ENCODE data around the gene CBX7. TPM values are rescaled to one million over a fixed set of nuclear protein-coding genes. Genes with fewer than 3 reads are reported as not detected.

Gene CBX7
- total RNA-seq, 1 donor from 2014 or later, result 8.3 TPM

GRCh38 chr22:39147335-39148025 is 5.0 kb downstream of the CBX7 start:
- DNase-seq, result no peak

DNA sequence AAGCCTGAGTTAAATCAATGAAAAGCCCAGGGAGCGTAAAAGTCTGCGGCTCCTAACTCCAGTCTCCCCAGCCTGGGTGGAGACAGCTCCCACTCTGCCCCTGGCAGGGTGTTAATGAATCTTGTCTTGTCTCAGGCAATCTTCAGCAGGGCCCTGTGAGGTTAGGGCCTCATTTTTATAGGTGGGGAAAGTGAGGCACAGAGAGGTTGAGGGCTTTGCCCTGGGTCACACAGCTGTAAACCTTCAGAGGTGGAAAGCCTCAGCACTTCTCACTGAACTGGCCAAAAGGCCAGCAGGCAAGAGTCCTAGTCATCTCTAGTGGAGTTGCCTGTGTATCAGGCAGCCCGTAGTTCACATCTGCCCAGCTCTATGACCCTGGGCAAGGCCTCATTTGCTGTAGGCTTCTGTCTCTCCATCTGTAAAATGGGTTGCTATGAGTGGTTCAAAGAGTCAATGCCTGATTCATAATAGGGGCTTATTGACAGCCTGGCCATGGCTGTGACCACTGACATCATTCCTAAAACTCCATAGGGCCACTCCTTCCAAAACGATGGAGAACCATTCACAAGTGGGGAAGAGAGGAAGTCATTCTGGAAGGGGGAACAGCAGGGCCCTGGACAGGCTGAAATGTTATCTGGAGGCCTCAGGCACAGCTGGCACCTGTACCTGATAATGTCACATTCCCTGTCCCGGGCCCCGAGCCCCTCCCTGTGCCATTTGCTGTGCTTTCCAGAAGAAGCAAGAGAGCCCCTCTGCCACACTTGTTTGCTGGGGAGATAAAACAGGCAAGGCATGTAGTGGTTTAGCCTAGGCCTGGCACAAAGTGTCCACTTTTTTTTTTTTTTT is 6.0 kb downstream of the CBX7 start:
- DNase-seq, result no peak

GRCh38 chr22:39144101-39144767 is 8.2 kb downstream of the CBX7 start:
- DNase-seq, result no peak

DNA sequence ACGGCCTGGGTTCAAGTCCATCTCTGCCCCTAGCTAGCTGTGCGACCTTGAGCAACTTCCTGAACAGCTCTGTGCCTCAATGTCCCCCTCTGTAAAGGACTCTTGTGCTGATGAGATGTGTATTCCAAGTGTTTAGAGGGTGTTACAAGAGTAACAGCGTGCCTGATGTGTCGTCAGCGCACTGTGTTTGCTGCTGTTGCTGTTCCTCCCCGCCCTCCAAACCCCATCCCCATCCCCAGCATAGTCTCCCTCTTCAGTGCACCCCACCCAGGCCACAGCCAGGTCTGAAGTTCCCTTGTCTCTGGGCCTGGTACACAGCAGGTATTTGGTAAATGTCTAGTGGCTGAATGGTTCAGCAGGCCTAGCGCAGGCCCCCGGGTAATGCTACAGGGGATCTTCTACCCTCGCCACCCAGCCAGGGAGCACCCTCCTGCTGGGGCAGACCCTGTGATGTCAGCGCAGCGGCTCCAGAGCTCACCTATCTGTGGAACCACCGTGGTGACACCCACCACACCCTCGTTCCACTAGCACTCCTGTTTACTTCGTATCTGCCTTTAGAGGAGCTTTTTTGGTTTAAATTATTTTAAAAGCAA is 10.3 kb downstream of the CBX7 start:
- DNase-seq, result no peak

DNA sequence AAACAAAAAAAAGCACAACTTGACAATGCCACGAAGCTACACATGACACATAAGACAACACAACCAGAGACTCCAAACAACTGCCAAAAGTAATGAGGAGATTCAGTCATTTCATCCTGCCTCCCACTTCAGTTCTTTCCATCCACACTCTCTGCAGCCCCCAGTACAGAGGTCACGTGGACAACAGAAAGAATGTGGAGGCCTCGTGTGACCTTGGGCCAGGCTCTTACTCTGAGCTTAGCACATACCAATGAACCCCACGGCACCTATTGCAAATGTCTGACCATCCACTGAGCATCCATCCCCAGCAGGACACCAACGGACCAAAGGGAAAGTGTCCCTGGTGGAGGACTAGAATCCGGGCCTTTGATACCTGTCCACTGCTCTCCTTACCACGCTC is 12.5 kb downstream of the CBX7 start:
- DNase-seq, result no peak

DNA sequence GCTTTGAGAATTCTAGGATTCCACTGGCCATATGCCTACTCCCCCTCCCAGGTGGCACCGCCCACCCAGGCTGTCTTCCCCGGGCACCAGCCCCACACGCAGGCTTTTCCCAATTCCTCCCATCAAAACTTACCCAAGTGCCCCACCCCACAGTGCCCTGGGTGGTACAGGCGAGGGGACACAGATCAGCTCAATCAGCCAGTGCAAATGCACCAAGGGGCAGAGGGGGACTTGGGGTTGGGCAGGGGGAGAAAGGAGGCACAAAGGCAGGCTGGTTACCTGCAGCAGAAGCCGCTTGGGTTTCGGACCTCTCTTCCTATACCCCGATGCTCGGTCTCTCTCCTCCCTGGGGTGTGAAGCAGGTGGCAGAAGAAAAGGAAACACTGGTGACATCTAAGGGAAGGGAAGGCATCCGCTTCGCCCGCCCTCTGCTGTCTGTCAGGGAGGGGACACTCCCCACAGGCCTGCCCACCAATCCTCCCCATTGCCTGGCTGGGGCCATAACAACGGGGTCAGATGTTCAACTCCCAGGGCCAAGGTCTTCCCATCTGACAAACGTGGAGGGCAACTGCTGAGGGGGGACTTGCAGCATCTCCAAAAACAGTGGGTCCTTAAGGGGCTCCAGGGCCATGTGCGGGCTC is 14.0 kb downstream of the CBX7 start:
- no peak for DNase-seq

DNA sequence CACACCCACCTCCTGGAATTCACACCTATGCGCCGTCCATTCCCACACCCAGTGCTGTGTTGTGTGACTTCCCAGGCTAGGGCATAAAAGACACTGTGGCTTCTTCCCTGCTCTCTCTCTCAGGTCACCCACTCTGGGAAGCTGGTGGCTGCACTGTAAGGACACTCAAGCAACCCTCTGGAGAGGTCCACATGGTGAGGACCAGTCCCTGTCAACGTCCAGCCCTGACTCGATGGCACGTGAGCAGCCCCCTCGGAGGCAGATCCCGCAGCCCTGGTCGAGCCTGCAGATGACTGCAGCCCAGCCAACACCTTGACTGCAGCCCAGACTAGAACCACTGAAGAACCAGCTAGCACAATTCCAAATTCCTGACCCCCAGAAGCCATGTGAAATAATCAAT is 16.2 kb downstream of the CBX7 start:
- DNase-seq, result no peak

GRCh38 chr22:39135092-39135896 is 17.2 kb downstream of the CBX7 start:
- DNase-seq, result peak; percentile 65

- no peak for DNase-seq
Measured at GRCh38 chr22:39134366-39135091, 18.0 kb downstream of the CBX7 start.

DNA sequence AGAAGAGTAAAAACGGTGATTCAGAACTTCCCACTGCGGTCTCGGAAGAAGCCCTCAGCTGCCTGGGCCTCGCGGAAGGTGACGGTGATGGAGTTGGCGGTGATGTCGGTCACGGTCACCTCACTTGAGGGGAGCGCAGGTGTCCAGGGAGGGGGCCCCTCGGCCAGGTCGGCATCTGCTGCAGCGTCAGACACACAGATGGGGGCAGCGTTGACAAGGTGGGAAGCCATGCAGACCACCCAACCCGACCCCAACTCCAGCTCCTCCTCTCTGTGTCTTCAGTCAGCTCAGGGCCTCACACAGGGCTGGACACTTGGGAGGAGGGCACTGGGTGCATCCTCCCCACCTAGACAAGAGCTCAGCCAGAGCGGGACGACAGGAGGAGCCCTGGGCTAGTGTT is 18.6 kb downstream of the CBX7 start:
- no peak for DNase-seq

DNA sequence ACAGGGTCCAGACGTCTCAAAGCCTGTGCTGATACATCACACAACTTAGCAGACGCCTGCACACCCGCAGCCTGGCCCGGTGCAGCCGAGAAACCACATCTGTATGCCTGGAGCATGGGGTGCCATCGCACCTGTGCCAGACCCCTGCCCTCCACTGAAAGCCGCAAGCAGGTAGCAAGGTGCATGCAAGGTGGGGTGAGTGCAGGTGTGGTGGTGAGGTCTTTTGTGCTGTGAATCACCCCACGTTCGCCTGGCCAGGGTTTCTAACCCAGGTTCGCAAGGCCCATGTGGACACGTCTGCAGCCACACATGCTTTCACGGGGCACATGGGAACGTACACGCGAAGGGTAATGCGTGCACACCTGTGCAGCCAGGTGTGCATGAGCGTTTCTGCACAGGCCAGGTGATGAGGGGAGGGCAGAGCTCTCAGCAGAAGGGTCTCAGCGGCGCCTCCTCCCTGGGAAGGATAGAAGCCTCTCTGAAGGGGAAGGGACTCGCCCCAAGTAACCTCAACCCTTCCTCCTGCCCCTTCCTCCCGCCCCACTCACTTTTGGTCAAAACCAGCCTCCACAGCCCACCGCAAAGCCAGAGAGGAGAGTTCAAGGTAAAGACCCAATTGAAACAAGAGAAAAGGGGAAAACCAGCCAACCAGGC is 19.5 kb downstream of the CBX7 start:
- DNase-seq, result no peak

DNA sequence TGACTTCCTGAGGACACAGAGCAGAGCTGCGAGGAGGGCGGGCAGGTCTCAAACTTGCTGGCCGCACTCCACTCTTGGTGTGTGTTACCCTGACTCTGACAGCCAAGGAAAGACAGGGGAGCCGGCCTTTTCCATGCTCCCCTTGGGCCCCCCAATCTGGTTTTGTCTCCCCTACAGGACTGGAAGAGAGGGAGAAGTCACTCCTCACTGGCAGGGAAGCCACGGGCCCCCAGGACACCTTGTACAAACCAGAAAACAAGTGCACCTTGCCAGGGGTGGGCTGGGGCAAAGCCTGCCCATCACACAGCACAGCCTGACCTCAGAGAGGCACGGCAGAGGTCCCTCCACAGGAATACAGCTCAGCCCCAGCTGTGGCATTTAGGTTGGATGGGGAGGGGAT is 20.2 kb downstream of the CBX7 start:
- DNase-seq, result no peak

- DNase-seq, result peak; percentile 41
Measured at GRCh38 chr22:39130892-39131855, 21.3 kb downstream of the CBX7 start.

- DNase-seq, result no peak
Measured at GRCh38 chr22:39130152-39130704, 22.3 kb downstream of the CBX7 start.

DNA sequence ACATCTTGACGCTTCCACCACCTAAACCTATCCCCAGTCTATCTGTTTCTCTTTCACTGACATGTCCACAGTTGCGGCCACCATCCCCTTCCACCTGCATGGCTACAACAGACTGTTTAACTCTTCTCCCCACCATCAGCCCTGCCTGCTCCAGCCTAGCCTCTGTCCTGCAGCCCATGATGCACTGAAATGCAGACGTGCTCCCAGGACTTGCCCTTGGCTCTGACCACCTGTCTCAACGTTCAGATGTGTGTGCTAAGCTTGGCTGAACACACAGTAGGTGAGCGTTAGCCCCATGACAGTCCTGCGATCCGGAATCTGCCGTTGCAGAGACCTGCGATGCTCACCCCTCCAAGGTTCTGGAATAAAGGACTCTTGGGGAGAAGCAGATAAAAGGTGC is 22.7 kb downstream of the CBX7 start:
- DNase-seq, result no peak

DNA sequence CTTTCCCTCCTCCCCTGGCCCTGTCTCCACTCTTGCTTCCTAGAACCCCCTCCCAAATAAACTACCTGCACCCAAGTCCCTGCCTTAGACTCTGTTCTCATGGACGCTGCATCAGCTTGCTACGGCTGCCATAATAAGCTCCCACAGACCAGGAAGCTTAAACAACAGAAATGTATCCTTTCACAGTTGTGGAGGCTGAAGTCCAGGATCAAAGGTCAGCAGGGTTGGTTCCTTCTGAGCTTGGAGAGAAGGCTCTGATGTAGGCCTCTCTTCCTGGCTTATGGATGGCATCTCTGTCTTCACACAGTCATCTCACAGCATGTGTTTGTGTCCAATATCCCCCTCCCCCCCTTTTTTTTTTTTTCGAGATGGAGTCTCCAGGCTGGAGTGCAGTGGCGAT is 23.4 kb downstream of the CBX7 start:
- no peak for DNase-seq

GRCh38 chr22:39128508-39128907 is 24.0 kb downstream of the CBX7 start:
- no peak for DNase-seq

- DNase-seq, result no peak
Measured at GRCh38 chr22:39125622-39126021, 26.9 kb downstream of the CBX7 start.

Measured in tongue (tissue), 2 donors.